Activated CD8-positive, alpha-beta T cell treated with anti-CD3 and anti-CD28 coated beads for 36 hours (primary cell): ENCODE results near the gene ANKRD13D. TPM values are rescaled to one million over a fixed set of nuclear protein-coding genes. Genes with fewer than 3 reads are reported as not detected.
A peak's percentile ranks its signal among the peaks of the same experiment; 100 is the strongest.

Experiments used
- ATAC-seq: fragments of 200-7000 bp; cut with Tn5 transposase; one replicate; pipeline ENCODE4 v1.10.0; 2021; ENCODE audit warnings: mild to moderate bottlenecking, moderate library complexity
- CTCF ChIA-PET: fragments of 350-600 bp; sonication (Branson Sonifier 250); formaldehyde crosslinking; loops from one replicate; lab custom pipeline; 2021; ENCODE audit warnings: antibody characterized with exemption; lab: Charles Lee
- POLR2A ChIA-PET: fragments of 350-600 bp; sonication (Branson Sonifier 250); formaldehyde crosslinking; loops from one replicate; lab custom pipeline; 2021; ENCODE audit warnings: antibody characterized with exemption; lab: Charles Lee
- DNase-seq: peaks from one replicate; pipeline ENCODE4 v3.0.0-alpha.2; 2020
- H3K27ac Mint-ChIP-seq: one replicate; pipeline ENCODE4 v1.8.0; 2021; ENCODE audit warnings: mild to moderate bottlenecking, mixed read lengths
- H3K27me3 Mint-ChIP-seq: one replicate; pipeline ENCODE4 v1.8.0; 2021; ENCODE audit warnings: mixed read lengths
- H3K36me3 Mint-ChIP-seq: one replicate; pipeline ENCODE4 v1.8.0; 2021; ENCODE audit warnings: low read depth, mixed read lengths
- H3K4me1 Mint-ChIP-seq: one replicate; pipeline ENCODE4 v1.8.0; 2021; ENCODE audit warnings: low read depth, mixed read lengths
- H3K4me3 Mint-ChIP-seq: one replicate; pipeline ENCODE4 v1.8.0; 2021; ENCODE audit warnings: mild to moderate bottlenecking, moderate library complexity, mixed read lengths
- H3K9me3 Mint-ChIP-seq: one replicate; pipeline ENCODE4 v1.8.0; 2021; ENCODE audit warnings: mixed read lengths
- CTCF ChIP-seq: fragments of 200-600 bp; IDR thresholded peaks from one replicate; pipeline ENCODE4 v1.8.0; 2022; ENCODE audit warnings: antibody characterized with exemption, mild to moderate bottlenecking
- intact Hi-C: fragments of 100-400 bp; cut with micrococcal nuclease; formaldehyde crosslinking; loops from one replicate; pipeline ENCODE4 v1.10.0; 2022
- total RNA-seq, 2 experiments: library from RNA; stranded (reverse); gene quantifications; one replicate each; pipeline ENCODE4 v1.2.3, GENCODE V29; 2021

The ANKRD13D gene
- total RNA-seq, 2 experiments from 2014 or later = 75.4 to 78.7 TPM

GRCh38 chr11:67289651-67290479 lies 762 bp downstream of the ANKRD13D start:
- H3K27ac Mint-ChIP-seq = peak overlapping the region; percentile 91
- peaks cover 62% of the 10 kb centered on the region for H3K4me1 Mint-ChIP-seq
- ATAC-seq (no peak), DNase-seq (no peak)
- no peaks in the 10 kb centered on the region for H3K27me3 Mint-ChIP-seq
- H3K36me3 Mint-ChIP-seq = peaks cover 60% of the 10 kb centered on the region
- intact Hi-C loops = loop anchor here (2.0 kb wide), 1 partner anchor 19 kb away; no protein-coding TSS in a partner anchor
- POLR2A ChIA-PET = interaction anchor here (0.7 to 9.2 kb wide), 11 partner anchors 12 to 195 kb away, joined by 3 to 308 read pairs (median 10); partner anchors contain the start of genes GRK2, PTPRCAP and SSH3
- TF ChIP-seq CTCF = no peak
- H3K4me3 Mint-ChIP-seq = peak overlapping the region; percentile 93
- peaks cover under 1% of the 10 kb centered on the region for H3K9me3 Mint-ChIP-seq
- CTCF ChIA-PET = interaction anchor here (0.7 to 4.9 kb wide), 8 partner anchors 13 to 92 kb away, joined by 3 to 55 read pairs (median 6); partner anchors contain the start of gene SSH3

- intact Hi-C loops = no loop called here
- POLR2A ChIA-PET = interaction anchor here (1.8 to 9.2 kb wide), 5 partner anchors 11 to 27 kb away, joined by 6 to 308 read pairs (median 11); partner anchors contain the start of genes GRK2 and SSH3
- H3K27ac Mint-ChIP-seq = peak overlapping the region; percentile 49
- ATAC-seq (no peak), DNase-seq (no peak)
- H3K9me3 Mint-ChIP-seq = peaks cover 3% of the 10 kb centered on the region
- H3K4me3 Mint-ChIP-seq = peak overlapping the region; percentile 93
- CTCF ChIA-PET = interaction anchor here (0.6 to 4.9 kb wide), 5 partner anchors 27 to 339 kb away, joined by 3 to 28 read pairs (median 4); partner anchors contain the start of gene NUDT8
- peaks cover 56% of the 10 kb centered on the region for H3K4me1 Mint-ChIP-seq
- H3K36me3 Mint-ChIP-seq = peaks cover 64% of the 10 kb centered on the region
- no peaks in the 10 kb centered on the region for H3K27me3 Mint-ChIP-seq
- no peak for TF ChIP-seq CTCF
These were observed 1.7 kb downstream of the ANKRD13D start for GRCh38 chr11:67290801-67291200.

DNA sequence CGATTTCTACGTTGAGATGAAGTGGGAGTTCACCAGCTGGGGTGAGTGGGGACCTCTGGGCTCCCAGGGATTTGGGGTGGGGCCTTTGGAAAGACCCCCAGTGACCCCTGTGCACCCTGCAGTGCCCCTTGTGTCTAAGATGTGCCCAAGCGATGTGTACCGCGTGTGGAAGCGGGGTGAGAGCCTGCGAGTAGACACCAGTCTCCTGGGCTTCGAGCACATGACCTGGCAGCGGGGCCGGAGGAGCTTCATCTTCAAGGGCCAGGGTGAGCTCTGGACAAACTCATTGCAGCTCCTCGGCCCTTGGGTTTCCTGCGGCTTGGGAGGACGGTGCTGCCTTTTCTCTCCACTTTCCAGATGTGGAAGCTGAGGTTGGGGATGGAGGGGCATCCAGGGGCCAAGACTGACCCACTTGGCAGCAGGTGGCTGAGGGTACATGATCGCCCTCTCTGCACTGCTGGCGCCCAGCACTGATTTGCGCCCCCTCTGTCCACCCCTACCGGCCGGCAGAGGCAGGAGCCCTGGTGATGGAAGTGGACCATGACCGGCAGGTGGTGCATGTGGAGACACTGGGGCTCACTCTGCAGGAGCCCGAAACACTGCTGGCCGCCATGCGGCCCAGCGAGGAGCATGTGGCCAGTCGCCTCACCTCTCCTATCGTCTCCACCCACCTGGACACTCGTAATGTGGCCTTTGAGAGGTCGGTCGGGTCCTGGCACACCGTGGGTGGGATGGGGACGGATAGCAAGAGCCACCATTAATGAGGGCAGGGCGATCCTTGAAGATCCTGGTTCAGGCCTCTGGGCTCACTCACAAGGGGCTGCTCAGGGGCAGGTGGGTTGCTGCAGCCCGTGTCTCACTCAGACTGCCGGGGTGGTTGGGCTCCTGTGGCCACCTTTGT lies 2.6 kb downstream of the ANKRD13D start:
- CTCF ChIA-PET = interaction anchor here (0.7 to 4.9 kb wide), 8 partner anchors 11 to 102 kb away, joined by 3 to 28 read pairs (median 4); partner anchors contain the start of genes GRK2 and SSH3
- intact Hi-C loops = no loop called here
- Mint-ChIP-seq H3K27me3 (no peaks in the 10 kb centered on the region), H3K27ac (no peak overlapping the region), H3K4me1 (peaks cover 49% of the 10 kb centered on the region), H3K9me3 (peaks cover 13% of the 10 kb centered on the region), H3K36me3 (peaks cover 68% of the 10 kb centered on the region), H3K4me3 (no peak overlapping the region)
- no peak for TF ChIP-seq CTCF
- DNase-seq = no peak
- no peak for ATAC-seq
- POLR2A ChIA-PET = interaction anchor here (2.0 to 9.2 kb wide), 4 partner anchors 10 to 26 kb away, joined by 10 to 308 read pairs (median 50); partner anchors contain the start of genes GRK2 and SSH3

GRCh38 chr11:67292671-67293070 lies 3.6 kb downstream of the ANKRD13D start:
- Mint-ChIP-seq H3K27me3 (no peaks in the 10 kb centered on the region), H3K4me1 (peaks cover 43% of the 10 kb centered on the region), H3K4me3 (peak overlapping the region; percentile 5), H3K9me3 (peaks cover 15% of the 10 kb centered on the region), H3K27ac (peak overlapping the region; percentile 51), H3K36me3 (peaks cover 64% of the 10 kb centered on the region)
- DNase-seq (no peak), ATAC-seq (no peak)
- CTCF ChIA-PET = interaction anchor here (0.7 to 2.1 kb wide), 9 partner anchors 10 to 103 kb away, joined by 3 to 15 read pairs (median 5); partner anchors contain the start of gene SSH3
- POLR2A ChIA-PET = interaction anchor here (8.5 to 9.2 kb wide), 2 partner anchors 9 to 21 kb away, joined by 88 to 308 read pairs; partner anchors contain the start of genes GRK2 and SSH3
- intact Hi-C loops = no loop called here
- TF ChIP-seq CTCF = no peak
